ENCODE data around the gene CDSN. TPM values are rescaled to one million over a fixed set of nuclear protein-coding genes. Genes with fewer than 3 reads are reported as not detected.
A peak's percentile ranks its signal among the peaks of the same experiment; 100 is the strongest.
"Not testable (repeated sequence)": the region's sequence is repeated elsewhere in the genome, so short reads cannot be mapped to it uniquely, and the experiment has no call there.

Gene CDSN, protein sequence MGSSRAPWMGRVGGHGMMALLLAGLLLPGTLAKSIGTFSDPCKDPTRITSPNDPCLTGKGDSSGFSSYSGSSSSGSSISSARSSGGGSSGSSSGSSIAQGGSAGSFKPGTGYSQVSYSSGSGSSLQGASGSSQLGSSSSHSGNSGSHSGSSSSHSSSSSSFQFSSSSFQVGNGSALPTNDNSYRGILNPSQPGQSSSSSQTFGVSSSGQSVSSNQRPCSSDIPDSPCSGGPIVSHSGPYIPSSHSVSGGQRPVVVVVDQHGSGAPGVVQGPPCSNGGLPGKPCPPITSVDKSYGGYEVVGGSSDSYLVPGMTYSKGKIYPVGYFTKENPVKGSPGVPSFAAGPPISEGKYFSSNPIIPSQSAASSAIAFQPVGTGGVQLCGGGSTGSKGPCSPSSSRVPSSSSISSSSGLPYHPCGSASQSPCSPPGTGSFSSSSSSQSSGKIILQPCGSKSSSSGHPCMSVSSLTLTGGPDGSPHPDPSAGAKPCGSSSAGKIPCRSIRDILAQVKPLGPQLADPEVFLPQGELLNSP
- total RNA-seq (not detected), polyA plus RNA-seq (not detected)
- long read RNA-seq, donor 1: 0 reads
- long read RNA-seq, donor 2, partial matches to known transcripts: 0 of 2 reads
- long read RNA-seq, donor 2, other reads (novel, unspliced or antisense): 2 of 2 reads

DNA sequence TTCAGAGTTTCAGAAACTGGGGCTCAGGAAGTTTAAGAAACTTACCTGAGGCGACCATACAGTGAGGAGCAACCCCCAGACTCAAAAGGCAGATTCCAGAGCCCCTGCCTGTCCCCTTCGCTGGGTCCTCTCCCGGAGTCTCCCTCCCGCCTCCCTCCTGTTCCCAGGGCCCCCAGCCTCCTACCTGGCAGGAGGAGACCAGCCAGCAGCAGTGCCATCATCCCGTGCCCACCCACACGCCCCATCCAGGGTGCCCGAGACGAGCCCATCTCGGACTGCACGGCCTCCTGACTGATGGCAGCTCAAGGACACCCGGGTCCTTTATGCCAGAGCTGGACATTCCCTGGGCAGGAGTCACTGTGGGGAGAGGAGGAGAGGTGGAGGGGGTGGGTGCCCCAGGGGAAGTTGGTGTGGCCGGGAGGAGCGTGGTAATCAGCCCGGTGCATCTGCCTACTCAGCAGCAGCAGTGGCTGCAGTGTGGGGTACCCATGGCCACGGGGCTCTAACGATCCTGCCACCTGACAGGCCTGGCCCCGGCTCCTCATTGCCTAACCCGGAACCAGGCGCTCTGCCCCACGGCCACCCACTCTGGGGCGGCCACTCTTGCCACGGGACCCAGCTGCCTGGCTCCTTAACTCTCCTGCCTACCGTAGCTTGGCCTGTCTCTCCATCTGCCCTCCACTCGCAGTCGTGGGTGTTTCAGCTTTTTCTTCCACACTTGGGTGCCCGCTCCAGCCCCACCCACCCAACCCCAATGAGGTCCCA is at the start of gene CDSN:
Gene CDSN, minus strand, starts transcription at position 296 of the 765 bp plus-strand sequence. Its CDS starts 27 bp downstream, at position 269.
- Histone ChIP-seq H3K36me3 (ENCODE audit: control insufficient read depth in 1 of 2, insufficient read depth in 2 of 2, low read length in 1 of 2) (no peaks in the 10 kb centered on the region), H3K27me3 (ENCODE audit: control insufficient read depth in 1 of 2, insufficient read depth in 2 of 2, low read length in 1 of 2) (no peaks in the 10 kb centered on the region), H3K9me3 (ENCODE audit: control insufficient read depth, low read length) (no peaks in the 10 kb centered on the region), H3K27ac (ENCODE audit: low read depth in 1 of 2, low read length in 2 of 2) (no peak within 1 kb of the TSS), H3K4me1 (ENCODE audit: control insufficient read depth in 1 of 2, insufficient read depth in 2 of 2, low read length in 2 of 2) (peaks cover 0 to 3% of the 10 kb centered on the region in 2 donors), H3K4me3 (ENCODE audit: low read length in 2 of 2) (no peak within 1 kb of the TSS)
- ATAC-seq (ENCODE audit: low FRiP score): no peak
- intact Hi-C loops (cut with DNase I): no loop called here
- 91 to 93% methylated on average over 26 of the region's 26 CpGs for WGBS, 2 donors
- no peak for DNase-seq

DNA sequence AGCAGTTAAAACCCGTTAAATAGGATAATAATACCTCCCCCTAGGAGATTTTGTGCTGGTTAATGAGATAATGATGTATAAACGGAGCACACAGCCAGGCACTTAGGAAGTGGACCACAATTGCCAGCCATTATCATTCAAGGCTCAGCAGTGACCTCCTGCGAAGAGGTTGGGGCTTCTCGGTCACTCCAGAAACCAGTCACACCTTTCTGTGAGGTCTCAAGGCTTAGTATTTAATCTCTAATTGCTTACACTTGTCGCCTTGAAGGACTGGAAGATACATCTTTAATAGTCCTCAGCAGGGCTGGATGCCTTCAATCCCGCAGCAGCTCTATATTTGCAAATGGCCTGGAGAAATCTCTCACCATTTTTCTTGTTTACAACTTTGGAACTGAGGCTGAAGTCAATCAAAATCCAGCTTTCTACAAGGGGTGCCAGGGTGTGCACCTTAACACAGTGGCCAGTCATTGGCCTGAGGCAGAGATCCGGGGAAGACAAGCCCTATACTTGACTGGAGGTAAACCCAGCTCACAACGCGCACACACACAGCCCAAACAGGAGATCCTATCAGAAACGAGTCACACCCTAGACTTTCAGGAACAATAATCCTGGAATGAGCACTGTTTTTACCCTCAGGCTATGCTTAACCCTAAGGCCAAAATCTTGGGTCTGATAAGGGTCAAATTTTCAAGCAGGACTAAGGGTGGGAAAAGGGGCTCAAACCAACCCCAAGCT is 49.0 kb upstream of the CDSN start:
- intact Hi-C loops (cut with DNase I): no loop called here
- 81 to 83% methylated on average over 10 of the region's 10 CpGs for WGBS, 2 donors
- H3K36me3 ChIP-seq (ENCODE audit: control insufficient read depth in 1 of 2, insufficient read depth in 2 of 2, low read length in 1 of 2): no peaks in the 10 kb centered on the region
- H3K4me3 ChIP-seq (ENCODE audit: low read length in 2 of 2): no peak overlapping the region
- no peak overlapping the region for H3K27ac ChIP-seq (ENCODE audit: low read depth in 1 of 2, low read length in 2 of 2)
- no peaks in the 10 kb centered on the region for H3K27me3 ChIP-seq (ENCODE audit: control insufficient read depth in 1 of 2, insufficient read depth in 2 of 2, low read length in 1 of 2)
- DNase-seq (peak in 1 of 2 donors; percentile 17), ATAC-seq (ENCODE audit: low FRiP score) (no peak)
- H3K9me3 ChIP-seq (ENCODE audit: control insufficient read depth, low read length): no peaks in the 10 kb centered on the region
- H3K4me1 ChIP-seq (ENCODE audit: control insufficient read depth in 1 of 2, insufficient read depth in 2 of 2, low read length in 2 of 2): no peaks in the 10 kb centered on the region

DNA sequence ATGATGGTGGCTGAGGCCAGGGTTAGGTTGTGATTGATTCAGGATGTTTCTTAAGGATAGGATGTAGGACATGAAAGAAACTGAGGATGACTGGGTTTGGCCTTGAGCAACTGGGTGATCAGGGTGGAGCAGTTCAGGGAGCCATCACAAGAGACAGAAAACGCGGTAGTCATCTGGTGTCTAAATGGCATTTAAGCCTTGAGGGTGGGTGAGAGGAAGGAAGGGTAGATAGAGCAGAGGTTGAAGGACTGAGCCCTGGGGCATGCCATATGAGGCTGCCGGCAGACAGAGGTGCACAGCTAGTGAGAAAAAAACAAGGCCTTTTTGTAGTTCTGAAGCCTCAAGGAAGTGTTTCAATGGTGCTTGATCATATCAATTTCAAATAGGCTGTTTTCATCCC is 48.4 kb upstream of the CDSN start:
- Histone ChIP-seq H3K27ac (ENCODE audit: low read depth in 1 of 2, low read length in 2 of 2) (no peak overlapping the region), H3K4me1 (ENCODE audit: control insufficient read depth in 1 of 2, insufficient read depth in 2 of 2, low read length in 2 of 2) (no peaks in the 10 kb centered on the region), H3K36me3 (ENCODE audit: control insufficient read depth in 1 of 2, insufficient read depth in 2 of 2, low read length in 1 of 2) (no peaks in the 10 kb centered on the region), H3K27me3 (ENCODE audit: control insufficient read depth in 1 of 2, insufficient read depth in 2 of 2, low read length in 1 of 2) (no peaks in the 10 kb centered on the region), H3K9me3 (ENCODE audit: control insufficient read depth, low read length) (no peaks in the 10 kb centered on the region), H3K4me3 (ENCODE audit: low read length in 2 of 2) (no peak overlapping the region)
- intact Hi-C loops (cut with DNase I): no loop called here
- 76 to 81% methylated on average over 3 of the region's 3 CpGs for WGBS, 2 donors
- ATAC-seq (ENCODE audit: low FRiP score) (no peak), DNase-seq (no peak)

DNA sequence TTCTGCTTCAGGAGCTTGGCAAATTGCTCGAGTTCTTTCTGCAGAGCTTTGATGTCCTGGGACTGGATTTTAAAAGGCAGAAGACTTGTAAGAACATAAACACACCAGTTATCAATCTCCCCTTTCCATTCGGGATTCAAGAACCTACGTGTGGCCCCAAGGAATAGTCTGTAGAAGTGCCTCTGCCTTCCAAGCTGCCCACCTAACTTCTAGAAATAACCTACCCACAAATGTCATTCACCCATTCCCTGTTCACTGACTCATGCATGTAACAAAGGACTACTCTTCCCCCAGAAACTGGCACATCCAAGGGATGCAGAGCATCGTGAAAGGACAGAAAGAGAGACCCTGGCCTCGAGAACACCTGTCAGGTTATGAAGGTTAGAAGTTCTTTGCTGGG is 45.7 kb upstream of the CDSN start:
- no peaks in the 10 kb centered on the region for H3K36me3 ChIP-seq (ENCODE audit: control insufficient read depth in 1 of 2, insufficient read depth in 2 of 2, low read length in 1 of 2)
- no peak for DNase-seq
- no peaks in the 10 kb centered on the region for H3K9me3 ChIP-seq (ENCODE audit: control insufficient read depth, low read length)
- no peak overlapping the region for H3K27ac ChIP-seq (ENCODE audit: low read depth in 1 of 2, low read length in 2 of 2)
- H3K4me1 ChIP-seq (ENCODE audit: control insufficient read depth in 1 of 2, insufficient read depth in 2 of 2, low read length in 2 of 2): no peaks in the 10 kb centered on the region
- no peaks in the 10 kb centered on the region for H3K27me3 ChIP-seq (ENCODE audit: control insufficient read depth in 1 of 2, insufficient read depth in 2 of 2, low read length in 1 of 2)
- ATAC-seq (ENCODE audit: low FRiP score): no peak
- no peak overlapping the region for H3K4me3 ChIP-seq (ENCODE audit: low read length in 2 of 2)
- intact Hi-C loops (cut with DNase I): no loop called here
- 76 to 86% methylated on average over 5 of the region's 5 CpGs for WGBS, 2 donors

DNA sequence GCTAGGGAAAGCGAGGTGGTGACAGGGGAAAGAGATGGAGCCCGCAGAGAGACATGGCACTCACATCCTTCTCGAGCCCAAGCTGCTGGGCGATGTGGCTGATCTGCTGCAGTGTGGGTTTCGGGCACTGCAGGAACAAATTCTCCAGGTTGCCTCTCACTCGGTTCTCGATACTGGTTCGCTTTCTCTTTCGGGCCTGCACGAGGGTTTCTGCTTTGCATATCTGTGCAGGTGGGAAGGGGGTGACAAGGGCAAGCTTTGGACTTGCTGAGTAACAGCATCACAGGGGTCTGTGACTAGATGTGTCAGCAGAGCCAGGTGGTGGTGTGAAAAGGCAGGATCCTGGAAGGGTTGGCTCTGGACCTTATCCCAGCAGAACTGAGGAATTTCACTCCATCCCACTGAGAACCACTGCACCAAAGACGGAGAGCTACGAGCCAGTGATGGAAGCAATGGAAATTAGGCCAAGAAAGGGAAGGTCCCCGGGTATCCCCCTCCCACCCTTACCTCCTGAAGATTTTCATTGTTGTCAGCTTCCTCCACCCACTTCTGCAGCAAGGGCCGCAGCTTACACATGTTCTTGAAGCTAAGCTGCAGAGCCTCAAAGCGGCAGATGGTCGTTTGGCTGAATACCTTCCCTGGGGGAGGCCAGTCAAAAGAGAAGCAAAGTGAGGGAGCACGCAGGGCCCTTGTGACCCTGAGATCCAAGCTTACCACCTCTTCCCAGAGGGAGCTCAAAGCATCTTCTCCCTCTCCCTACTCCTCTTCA is 45.0 kb upstream of the CDSN start:
- 82 to 84% methylated on average over 16 to 17 of the region's 17 CpGs for WGBS, 2 donors
- H3K27me3 ChIP-seq (ENCODE audit: control insufficient read depth in 1 of 2, insufficient read depth in 2 of 2, low read length in 1 of 2); intact Hi-C loops (cut with DNase I); H3K4me1 ChIP-seq (ENCODE audit: control insufficient read depth in 1 of 2, insufficient read depth in 2 of 2, low read length in 2 of 2); ATAC-seq (ENCODE audit: low FRiP score); H3K9me3 ChIP-seq (ENCODE audit: control insufficient read depth, low read length); H3K27ac ChIP-seq (ENCODE audit: low read depth in 1 of 2, low read length in 2 of 2); H3K36me3 ChIP-seq (ENCODE audit: control insufficient read depth in 1 of 2, insufficient read depth in 2 of 2, low read length in 1 of 2); H3K4me3 ChIP-seq (ENCODE audit: low read length in 2 of 2): not testable (repeated sequence)
- DNase-seq: peak in 1 of 2 donors; percentile 33

DNA sequence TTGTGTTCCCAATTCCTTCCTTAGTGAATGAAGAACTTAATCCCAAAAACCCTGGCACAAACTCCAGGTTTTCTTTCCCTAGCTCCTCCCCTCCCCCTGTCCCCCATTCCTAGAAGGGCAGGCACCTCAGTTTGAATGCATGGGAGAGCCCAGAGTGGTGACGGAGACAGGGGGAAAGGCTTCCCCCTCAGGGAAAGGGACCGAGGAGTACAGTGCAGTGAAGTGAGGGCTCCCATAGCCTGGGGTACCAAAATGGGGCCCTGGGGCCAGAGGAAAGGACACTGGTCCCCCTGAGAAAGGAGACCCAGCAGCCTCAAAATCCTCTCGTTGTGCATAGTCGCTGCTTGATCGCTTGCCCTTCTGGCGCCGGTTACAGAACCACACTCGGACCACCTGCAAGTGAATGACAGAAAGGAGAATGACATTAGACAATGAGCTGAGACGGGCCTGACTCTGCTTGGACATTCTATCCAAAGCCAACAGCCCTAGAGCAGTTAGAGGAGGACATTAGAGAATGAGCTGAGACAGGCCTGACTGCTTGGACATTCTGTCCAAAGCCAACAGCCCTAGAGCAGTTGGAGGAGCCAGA is 44.3 kb upstream of the CDSN start:
- DNase-seq: peak in 1 of 2 donors; percentile 2
- intact Hi-C loops (cut with DNase I); H3K9me3 ChIP-seq (ENCODE audit: control insufficient read depth, low read length); H3K4me3 ChIP-seq (ENCODE audit: low read length in 2 of 2); H3K4me1 ChIP-seq (ENCODE audit: control insufficient read depth in 1 of 2, insufficient read depth in 2 of 2, low read length in 2 of 2); ATAC-seq (ENCODE audit: low FRiP score); H3K36me3 ChIP-seq (ENCODE audit: control insufficient read depth in 1 of 2, insufficient read depth in 2 of 2, low read length in 1 of 2); H3K27ac ChIP-seq (ENCODE audit: low read depth in 1 of 2, low read length in 2 of 2); H3K27me3 ChIP-seq (ENCODE audit: control insufficient read depth in 1 of 2, insufficient read depth in 2 of 2, low read length in 1 of 2): not testable (repeated sequence)
- WGBS, 2 donors: 89 to 92% methylated on average over 7 to 8 of the region's 9 CpGs

DNA sequence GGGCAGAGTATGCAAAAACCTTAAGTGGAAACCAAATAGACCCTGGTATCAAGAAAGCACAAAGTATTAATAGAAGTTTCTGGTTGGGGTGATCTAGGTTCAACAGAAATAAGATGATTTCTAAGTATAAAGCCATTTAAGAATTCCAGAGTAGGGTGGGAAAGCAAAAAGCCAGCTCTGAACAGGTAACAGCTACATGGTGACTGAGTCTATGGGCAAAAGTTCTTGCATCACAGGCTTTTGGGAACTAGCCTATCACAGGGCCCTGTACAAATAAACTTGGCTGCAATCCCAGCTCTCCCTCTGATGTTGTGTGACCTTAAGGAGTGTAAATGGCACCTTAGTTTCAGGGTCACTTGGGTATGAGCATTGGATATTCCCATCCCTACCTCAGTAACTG is 43.7 kb upstream of the CDSN start:
- Histone ChIP-seq H3K4me3 (ENCODE audit: low read length in 2 of 2) (no peak overlapping the region), H3K27ac (ENCODE audit: low read depth in 1 of 2, low read length in 2 of 2) (no peak overlapping the region), H3K9me3 (ENCODE audit: control insufficient read depth, low read length) (no peaks in the 10 kb centered on the region), H3K27me3 (ENCODE audit: control insufficient read depth in 1 of 2, insufficient read depth in 2 of 2, low read length in 1 of 2) (no peaks in the 10 kb centered on the region), H3K4me1 (ENCODE audit: control insufficient read depth in 1 of 2, insufficient read depth in 2 of 2, low read length in 2 of 2) (no peaks in the 10 kb centered on the region), H3K36me3 (ENCODE audit: control insufficient read depth in 1 of 2, insufficient read depth in 2 of 2, low read length in 1 of 2) (no peaks in the 10 kb centered on the region)
- intact Hi-C loops (cut with DNase I): no loop called here
- DNase-seq: no peak
- no peak for ATAC-seq (ENCODE audit: low FRiP score)

All from aorta (tissue), 5 donors.